ENCODE measurements around the gene CBR4.
"Not testable (repeated sequence)": the region's sequence is repeated elsewhere in the genome, so short reads cannot be mapped to it uniquely, and the experiment has no call there.

Gene CBR4

DNA sequence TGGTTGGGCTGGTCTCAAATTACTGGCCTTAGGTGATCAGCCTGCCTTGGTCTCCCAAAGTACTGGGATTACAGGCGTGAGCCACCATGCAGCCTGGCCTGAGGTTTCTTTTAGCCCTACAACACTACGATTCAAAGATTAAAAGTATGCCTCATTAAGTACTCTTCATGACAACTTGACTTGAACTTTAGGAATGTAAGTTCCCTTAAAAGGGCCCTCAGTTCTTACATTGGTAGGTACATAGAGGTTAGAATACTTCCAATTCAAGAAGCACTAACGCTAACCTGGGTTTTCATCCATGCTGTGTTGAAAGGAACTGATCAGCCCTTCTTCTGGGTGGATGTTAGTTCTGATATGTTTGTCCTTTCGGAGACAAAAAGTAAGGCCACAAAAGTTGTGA, 15.1 kb downstream of the CBR4 start:
- H3K9me3 Mint-ChIP-seq: no peaks in the 10 kb centered on the region
- H3K27me3 Mint-ChIP-seq (ENCODE audit: low read depth): no peaks in the 10 kb centered on the region
- H3K27ac Mint-ChIP-seq: no peak overlapping the region
- H3K4me1 Mint-ChIP-seq: peaks cover 24% of the 10 kb centered on the region
- peaks cover 50% of the 10 kb centered on the region for H3K36me3 Mint-ChIP-seq (ENCODE audit: low read depth)
- TF ChIP-seq, protein P1, sequence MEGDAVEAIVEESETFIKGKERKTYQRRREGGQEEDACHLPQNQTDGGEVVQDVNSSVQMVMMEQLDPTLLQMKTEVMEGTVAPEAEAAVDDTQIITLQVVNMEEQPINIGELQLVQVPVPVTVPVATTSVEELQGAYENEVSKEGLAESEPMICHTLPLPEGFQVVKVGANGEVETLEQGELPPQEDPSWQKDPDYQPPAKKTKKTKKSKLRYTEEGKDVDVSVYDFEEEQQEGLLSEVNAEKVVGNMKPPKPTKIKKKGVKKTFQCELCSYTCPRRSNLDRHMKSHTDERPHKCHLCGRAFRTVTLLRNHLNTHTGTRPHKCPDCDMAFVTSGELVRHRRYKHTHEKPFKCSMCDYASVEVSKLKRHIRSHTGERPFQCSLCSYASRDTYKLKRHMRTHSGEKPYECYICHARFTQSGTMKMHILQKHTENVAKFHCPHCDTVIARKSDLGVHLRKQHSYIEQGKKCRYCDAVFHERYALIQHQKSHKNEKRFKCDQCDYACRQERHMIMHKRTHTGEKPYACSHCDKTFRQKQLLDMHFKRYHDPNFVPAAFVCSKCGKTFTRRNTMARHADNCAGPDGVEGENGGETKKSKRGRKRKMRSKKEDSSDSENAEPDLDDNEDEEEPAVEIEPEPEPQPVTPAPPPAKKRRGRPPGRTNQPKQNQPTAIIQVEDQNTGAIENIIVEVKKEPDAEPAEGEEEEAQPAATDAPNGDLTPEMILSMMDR (IDR thresholded peaks at IDR 0.05; ENCODE audit: unreplicated experiment in 3 of 3): no peak
- H3K4me3 Mint-ChIP-seq: no peak overlapping the region

DNA sequence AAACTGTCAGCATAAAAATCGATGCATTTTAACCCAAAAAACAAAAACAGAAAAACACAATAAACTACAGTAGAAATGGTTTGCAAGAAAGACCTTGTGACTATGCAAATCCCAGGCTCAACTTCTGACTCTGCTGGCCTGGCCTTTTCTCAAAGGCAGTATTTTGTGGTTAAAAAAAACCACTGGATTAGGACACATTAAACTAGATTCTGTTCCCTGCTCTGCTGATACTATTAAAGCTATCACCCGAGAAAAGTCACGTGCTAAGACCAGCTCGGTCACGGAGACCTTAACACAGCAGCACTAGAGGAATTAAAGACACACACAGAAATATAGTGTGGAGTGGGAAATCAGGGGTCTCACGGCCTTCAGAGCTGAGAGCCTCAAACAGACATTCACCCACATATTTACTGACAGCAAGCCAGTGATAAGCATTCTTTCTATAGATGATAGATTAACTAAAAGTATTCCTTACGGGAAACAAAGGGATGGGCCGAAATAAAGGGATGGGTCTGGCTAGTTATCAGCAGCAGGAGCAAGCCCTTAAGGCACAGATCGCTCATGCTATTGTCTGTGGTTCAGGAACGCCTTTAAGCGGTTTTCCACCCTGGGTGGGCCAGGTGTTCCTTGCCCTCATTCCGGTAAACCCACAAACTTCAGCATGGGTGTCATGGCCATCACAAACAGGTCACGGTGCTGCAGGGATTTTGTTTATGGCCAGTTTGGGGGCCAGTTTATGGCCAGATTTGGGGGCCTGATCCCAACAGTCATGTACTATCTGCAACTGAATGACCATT, 16.1 kb downstream of the CBR4 start:
- TF ChIP-seq, protein P1 (IDR thresholded peaks at IDR 0.05; ENCODE audit: unreplicated experiment in 3 of 3): no peak
- Mint-ChIP-seq H3K36me3 (ENCODE audit: low read depth) (peaks cover 53% of the 10 kb centered on the region), H3K27ac (peak overlapping the region; percentile 83 to 87 (median 86)), H3K9me3 (no peaks in the 10 kb centered on the region), H3K4me1 (peaks cover 20% of the 10 kb centered on the region), H3K4me3 (no peak overlapping the region), H3K27me3 (ENCODE audit: low read depth) (no peaks in the 10 kb centered on the region)

DNA sequence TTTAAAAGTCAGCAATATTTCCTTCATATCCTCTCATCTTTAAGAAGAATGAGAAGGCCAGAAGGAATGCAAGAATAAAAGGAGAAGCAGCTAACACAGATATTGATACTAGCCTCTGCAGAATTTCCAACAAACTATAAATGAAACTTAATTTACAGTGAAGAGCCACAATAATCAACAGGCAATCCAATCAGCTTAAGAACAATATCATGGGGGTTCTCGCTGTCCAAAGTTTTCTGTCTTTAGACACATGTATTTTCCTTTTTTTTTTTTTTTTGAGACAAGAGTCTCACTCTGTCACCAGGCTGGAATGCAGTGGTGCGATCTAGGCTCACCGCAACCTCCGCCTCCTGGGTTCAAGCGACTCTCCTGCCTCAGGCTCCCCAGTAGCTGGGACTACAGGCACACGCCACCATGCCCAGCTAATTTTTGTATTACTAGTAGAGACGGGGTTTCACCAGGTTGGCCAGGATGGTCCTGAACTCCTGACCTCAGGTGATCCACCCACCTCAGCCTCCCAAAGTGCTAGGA, 17.0 kb downstream of the CBR4 start:
- peaks cover 46% of the 10 kb centered on the region for H3K36me3 Mint-ChIP-seq (ENCODE audit: low read depth)
- peaks cover 20% of the 10 kb centered on the region for H3K4me1 Mint-ChIP-seq
- H3K9me3 Mint-ChIP-seq; H3K27me3 Mint-ChIP-seq (ENCODE audit: low read depth); H3K4me3 Mint-ChIP-seq: not testable (repeated sequence)
- H3K27ac Mint-ChIP-seq: peak overlapping the region in 2 of 3 experiments; percentile 86 to 87

DNA sequence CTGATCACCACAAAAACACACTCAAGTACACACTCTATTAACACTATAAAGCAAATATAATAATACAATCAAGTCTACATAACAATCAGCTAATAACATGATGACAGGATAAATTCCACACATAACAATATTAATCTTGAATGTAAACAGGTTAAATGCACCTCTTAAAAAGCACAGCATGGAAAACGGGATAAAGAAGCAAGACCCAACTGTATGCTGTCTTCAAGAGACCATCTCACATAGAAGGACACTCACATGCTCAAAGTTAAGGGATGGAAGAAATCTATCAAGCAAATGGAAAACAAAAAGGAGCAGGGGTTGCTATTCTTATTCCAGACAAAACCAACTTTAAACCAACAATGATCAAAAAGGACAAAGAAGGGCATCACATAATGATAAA, 28.1 kb downstream of the CBR4 start:
- H3K4me1 Mint-ChIP-seq: no peaks in the 10 kb centered on the region
- TF ChIP-seq, protein P1 (IDR thresholded peaks at IDR 0.05; ENCODE audit: unreplicated experiment in 3 of 3): no peak
- peaks cover 52% of the 10 kb centered on the region for H3K9me3 Mint-ChIP-seq
- no peaks in the 10 kb centered on the region for H3K27me3 Mint-ChIP-seq (ENCODE audit: low read depth)
- H3K36me3 Mint-ChIP-seq (ENCODE audit: low read depth): peaks cover 72% of the 10 kb centered on the region
- H3K27ac Mint-ChIP-seq: no peak overlapping the region
- H3K4me3 Mint-ChIP-seq: no peak overlapping the region

DNA sequence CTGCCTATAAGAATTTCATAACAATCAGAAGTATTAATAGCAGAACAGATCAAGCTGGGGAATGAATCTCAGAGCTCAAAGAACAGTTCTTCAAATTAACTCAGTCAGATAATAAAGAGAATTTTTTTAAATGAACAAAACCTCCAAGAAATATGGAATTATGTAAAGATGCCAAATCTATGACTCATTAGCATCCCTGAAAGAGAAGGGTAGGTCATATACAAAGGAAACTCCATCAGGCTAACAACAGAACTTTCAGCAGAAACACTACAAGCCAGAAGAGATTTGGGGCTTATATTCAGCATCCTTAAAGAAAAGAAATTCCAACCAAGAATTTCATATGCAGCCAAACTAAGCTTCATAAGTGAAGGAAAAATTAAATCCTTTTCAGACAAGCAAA, 28.6 kb downstream of the CBR4 start:
- Mint-ChIP-seq H3K9me3 (peaks cover 52% of the 10 kb centered on the region), H3K27me3 (ENCODE audit: low read depth) (no peaks in the 10 kb centered on the region), H3K4me3 (no peak overlapping the region), H3K27ac (no peak overlapping the region), H3K36me3 (ENCODE audit: low read depth) (peaks cover 70% of the 10 kb centered on the region), H3K4me1 (no peaks in the 10 kb centered on the region)
- TF ChIP-seq, protein P1 (IDR thresholded peaks at IDR 0.05; ENCODE audit: unreplicated experiment in 3 of 3): no peak

DNA sequence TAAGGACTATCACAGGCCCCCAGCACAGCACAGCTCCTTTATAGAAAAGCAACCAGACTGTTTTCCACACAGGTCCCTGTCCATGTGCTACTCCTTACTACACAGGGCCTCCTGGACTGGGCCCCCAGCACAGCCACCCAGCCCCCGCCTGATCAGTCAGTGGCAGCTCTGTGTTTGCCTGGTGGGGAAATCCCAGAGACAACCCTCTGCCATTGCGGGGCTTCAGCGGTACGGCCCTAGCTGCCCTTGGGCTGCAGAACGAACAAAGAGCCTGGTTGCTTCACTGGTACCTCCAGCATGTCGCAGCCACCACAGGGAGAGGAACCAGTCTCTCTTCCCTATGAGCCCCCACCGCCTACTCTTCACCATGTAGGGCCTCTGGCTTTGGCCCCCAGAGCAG, 30.7 kb downstream of the CBR4 start:
- H3K36me3 Mint-ChIP-seq (ENCODE audit: low read depth): peaks cover 49% of the 10 kb centered on the region
- no peaks in the 10 kb centered on the region for H3K27me3 Mint-ChIP-seq (ENCODE audit: low read depth)
- TF ChIP-seq, protein P1 (IDR thresholded peaks at IDR 0.05; ENCODE audit: unreplicated experiment in 3 of 3): no peak
- H3K27ac Mint-ChIP-seq: no peak overlapping the region
- H3K4me1 Mint-ChIP-seq: no peaks in the 10 kb centered on the region
- no peak overlapping the region for H3K4me3 Mint-ChIP-seq
- H3K9me3 Mint-ChIP-seq: peaks cover 52% of the 10 kb centered on the region
